ENCODE results near the gene SNX2.

DNA sequence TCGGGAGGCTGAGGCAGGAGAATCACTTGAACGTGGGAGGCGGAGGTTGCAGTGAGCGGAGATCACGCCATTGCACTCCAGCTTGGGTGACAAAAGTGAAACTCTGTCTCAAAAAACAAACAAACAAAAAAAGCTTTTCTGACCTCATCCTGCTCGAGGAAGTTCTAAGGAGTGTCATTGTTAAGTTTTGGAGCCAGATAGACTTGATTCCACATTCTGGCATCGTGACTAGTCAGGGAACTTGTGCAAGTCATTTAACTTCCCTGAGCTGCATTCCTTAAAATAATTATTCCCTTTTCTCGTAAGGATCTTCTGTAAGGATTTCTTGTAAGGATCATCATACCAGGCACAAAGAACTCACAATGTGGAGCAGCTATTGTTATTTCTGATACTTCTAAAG, 96.8 kb downstream of the SNX2 start:
- TF ChIP-seq CTCF (conservative IDR thresholded peaks at IDR 0.05; ENCODE audit: low read length) (no peak), EZH2phosphoT487 (IDR thresholded peaks at IDR 0.05; ENCODE audit: borderline replicate concordance) (no peak)

Data from Loucy (cell line).